HEK293 (cell line): Measurements from ENCODE around the gene PHACTR1.

ENCODE experiments used
- PRDM1 ChIP-seq: fragments of 450-650 bp; formaldehyde crosslinking; IDR thresholded peaks from 2 replicates; pipeline ENCODE4; 2016; ENCODE audit warnings: missing biosample characterization, missing genetic modification characterization
- ZNF311 ChIP-seq: fragments of 450-650 bp; formaldehyde crosslinking; IDR thresholded peaks from 2 replicates; pipeline ENCODE4 v1.5.1; 2017; ENCODE audit warnings: missing biosample characterization, missing genetic modification characterization, borderline replicate concordance
- TF ChIP-seq, protein P1 (sequence below): fragments of 450-650 bp; formaldehyde crosslinking; IDR thresholded peaks from 2 replicates; pipeline ENCODE4 v1.5.1; 2016; ENCODE audit warnings: missing biosample characterization, missing genetic modification characterization
- TF ChIP-seq, protein P2 (sequence below): fragments of 450-650 bp; formaldehyde crosslinking; IDR thresholded peaks from 2 replicates; pipeline ENCODE4 v1.5.1; 2016; ENCODE audit warnings: missing biosample characterization, missing genetic modification characterization
- TF ChIP-seq, protein P3 (sequence below): fragments of 450-650 bp; formaldehyde crosslinking; IDR thresholded peaks from 2 replicates; pipeline ENCODE4 v1.5.1; 2016; ENCODE audit warnings: missing biosample characterization, missing genetic modification characterization, low read depth

DNA sequence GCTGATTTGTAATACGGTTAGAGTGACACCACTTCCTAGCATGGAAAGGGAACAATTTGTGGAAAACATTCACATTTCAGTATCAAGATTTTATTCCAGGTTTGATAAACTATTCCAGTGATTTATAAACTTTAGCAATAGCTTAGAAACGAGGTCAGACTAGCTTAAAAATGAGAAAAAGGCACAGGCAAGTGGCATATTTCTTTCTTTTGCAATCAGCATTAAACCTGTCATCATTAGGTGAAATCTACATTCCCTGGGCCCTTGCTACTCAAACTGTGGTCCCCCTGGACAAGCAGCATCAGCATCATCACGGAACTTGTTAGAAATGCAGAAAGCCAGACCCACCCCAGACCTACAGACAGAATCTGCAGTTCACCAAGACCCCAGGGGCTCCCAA is 581.9 kb downstream of the PHACTR1 start:
- TF ChIP-seq ZNF311 (tag by site-specific recombination) (no peak), PRDM1 (tag by site-specific recombination) (no peak)
- TF ChIP-seq, protein P1, sequence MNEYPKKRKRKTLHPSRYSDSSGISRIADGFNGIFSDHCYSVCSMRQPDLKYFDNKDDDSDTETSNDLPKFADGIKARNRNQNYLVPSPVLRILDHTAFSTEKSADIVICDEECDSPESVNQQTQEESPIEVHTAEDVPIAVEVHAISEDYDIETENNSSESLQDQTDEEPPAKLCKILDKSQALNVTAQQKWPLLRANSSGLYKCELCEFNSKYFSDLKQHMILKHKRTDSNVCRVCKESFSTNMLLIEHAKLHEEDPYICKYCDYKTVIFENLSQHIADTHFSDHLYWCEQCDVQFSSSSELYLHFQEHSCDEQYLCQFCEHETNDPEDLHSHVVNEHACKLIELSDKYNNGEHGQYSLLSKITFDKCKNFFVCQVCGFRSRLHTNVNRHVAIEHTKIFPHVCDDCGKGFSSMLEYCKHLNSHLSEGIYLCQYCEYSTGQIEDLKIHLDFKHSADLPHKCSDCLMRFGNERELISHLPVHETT (tag by site-specific recombination) = no peak
- TF ChIP-seq, protein P2, sequence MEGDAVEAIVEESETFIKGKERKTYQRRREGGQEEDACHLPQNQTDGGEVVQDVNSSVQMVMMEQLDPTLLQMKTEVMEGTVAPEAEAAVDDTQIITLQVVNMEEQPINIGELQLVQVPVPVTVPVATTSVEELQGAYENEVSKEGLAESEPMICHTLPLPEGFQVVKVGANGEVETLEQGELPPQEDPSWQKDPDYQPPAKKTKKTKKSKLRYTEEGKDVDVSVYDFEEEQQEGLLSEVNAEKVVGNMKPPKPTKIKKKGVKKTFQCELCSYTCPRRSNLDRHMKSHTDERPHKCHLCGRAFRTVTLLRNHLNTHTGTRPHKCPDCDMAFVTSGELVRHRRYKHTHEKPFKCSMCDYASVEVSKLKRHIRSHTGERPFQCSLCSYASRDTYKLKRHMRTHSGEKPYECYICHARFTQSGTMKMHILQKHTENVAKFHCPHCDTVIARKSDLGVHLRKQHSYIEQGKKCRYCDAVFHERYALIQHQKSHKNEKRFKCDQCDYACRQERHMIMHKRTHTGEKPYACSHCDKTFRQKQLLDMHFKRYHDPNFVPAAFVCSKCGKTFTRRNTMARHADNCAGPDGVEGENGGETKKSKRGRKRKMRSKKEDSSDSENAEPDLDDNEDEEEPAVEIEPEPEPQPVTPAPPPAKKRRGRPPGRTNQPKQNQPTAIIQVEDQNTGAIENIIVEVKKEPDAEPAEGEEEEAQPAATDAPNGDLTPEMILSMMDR = no peak
- TF ChIP-seq, protein P3, sequence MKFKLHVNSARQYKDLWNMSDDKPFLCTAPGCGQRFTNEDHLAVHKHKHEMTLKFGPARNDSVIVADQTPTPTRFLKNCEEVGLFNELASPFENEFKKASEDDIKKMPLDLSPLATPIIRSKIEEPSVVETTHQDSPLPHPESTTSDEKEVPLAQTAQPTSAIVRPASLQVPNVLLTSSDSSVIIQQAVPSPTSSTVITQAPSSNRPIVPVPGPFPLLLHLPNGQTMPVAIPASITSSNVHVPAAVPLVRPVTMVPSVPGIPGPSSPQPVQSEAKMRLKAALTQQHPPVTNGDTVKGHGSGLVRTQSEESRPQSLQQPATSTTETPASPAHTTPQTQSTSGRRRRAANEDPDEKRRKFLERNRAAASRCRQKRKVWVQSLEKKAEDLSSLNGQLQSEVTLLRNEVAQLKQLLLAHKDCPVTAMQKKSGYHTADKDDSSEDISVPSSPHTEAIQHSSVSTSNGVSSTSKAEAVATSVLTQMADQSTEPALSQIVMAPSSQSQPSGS = no peak
